PC-3 (cell line): ENCODE results near the gene GATAD2B.

ENCODE experiments used
- EZH2 ChIP-seq: fragments of 300-600 bp; sonication (generic); IDR thresholded peaks from one replicate; pipeline ENCODE4 v1.6.1; 2017; ENCODE audit warnings: antibody characterized with exemption, mild to moderate bottlenecking, low read length; ENCODE audit not compliant: unreplicated experiment
- TF ChIP-seq, protein P1 (sequence below): fragments of 300-600 bp; sonication (generic); conservative IDR thresholded peaks from 2 replicates; pipeline ENCODE4 v1.5.1; 2017; ENCODE audit warnings: antibody characterized with exemption, low read depth, mild to moderate bottlenecking, low read length

DNA sequence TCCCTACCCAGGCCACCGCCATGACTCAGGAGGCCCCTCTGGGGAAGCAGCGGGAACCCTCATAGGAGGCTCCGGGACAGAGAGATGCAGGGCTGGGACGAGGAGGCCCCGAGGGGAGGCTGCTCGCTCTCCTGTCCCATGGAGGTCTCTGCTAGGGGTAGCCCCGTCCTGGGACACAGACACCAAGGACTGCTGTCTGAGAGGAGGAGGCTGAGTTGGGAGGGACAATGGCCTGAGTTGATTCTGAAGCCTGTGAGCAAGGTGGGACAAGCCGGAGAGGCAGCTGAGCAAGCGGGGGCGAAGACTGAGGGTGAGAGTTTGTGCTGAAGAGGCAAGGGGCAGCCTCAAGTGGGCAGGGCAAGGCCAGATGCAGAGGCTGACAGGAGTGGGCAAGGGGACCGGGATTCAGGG lies 130.1 kb downstream of the GATAD2B start:
- TF ChIP-seq, protein P1, sequence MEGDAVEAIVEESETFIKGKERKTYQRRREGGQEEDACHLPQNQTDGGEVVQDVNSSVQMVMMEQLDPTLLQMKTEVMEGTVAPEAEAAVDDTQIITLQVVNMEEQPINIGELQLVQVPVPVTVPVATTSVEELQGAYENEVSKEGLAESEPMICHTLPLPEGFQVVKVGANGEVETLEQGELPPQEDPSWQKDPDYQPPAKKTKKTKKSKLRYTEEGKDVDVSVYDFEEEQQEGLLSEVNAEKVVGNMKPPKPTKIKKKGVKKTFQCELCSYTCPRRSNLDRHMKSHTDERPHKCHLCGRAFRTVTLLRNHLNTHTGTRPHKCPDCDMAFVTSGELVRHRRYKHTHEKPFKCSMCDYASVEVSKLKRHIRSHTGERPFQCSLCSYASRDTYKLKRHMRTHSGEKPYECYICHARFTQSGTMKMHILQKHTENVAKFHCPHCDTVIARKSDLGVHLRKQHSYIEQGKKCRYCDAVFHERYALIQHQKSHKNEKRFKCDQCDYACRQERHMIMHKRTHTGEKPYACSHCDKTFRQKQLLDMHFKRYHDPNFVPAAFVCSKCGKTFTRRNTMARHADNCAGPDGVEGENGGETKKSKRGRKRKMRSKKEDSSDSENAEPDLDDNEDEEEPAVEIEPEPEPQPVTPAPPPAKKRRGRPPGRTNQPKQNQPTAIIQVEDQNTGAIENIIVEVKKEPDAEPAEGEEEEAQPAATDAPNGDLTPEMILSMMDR = no peak
- TF ChIP-seq EZH2 = no peak
